ENCODE measurements around the gene ATP2A3.
"Not testable (repeated sequence)": the region's sequence is repeated elsewhere in the genome, so short reads cannot be mapped to it uniquely, and the experiment has no call there.

Gene ATP2A3

DNA sequence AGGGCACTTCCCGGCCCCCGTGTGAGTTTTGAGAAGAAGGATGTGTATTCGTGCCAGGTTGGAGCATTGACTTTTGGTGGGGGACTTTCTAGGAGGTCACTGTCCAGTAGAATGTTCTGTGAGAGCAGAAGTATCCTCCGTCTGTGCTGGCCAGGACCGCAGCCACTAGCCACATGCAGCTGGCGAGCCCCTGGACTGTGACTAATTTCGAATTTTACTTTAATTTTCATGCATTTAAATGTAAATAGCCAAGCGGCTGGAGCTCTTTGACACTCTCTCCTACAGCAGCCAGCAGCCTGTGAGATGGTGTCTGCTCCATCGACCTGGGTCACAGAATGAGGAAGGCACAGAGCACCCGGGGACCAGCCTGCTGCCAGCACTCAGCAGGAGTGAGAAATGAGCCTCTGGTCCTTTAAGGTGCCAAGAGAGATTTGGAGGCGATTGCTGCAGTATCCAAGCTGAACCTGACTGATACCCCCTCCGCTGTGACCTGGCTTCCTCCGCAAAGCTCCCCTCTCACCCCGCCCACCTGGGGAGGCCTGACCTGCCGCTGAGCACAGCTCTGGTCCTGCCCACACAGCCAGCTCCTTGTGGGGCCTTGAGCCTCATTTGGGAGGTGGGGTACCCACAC is 7.8 kb downstream of the ATP2A3 start:
- DNase-seq (ENCODE audit: low read depth, low spot score): no peak

DNA sequence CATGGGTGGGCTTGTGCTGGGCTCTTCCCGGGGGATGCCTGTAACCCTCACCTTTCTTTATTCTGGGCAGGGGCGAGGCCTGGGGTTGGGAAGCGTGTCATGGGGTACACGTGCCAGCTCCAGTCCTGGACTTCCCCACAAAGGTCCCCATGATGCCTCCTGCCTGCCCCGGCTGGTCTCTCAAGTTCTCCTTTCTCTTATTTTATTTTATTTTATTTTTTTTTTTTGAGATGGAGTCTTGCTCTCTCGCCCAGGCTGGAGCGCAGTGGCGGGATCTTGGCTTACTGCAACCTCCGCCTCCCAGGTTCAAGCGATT is 8.6 kb downstream of the ATP2A3 start:
- no peak for DNase-seq (ENCODE audit: low read depth, low spot score)

DNA sequence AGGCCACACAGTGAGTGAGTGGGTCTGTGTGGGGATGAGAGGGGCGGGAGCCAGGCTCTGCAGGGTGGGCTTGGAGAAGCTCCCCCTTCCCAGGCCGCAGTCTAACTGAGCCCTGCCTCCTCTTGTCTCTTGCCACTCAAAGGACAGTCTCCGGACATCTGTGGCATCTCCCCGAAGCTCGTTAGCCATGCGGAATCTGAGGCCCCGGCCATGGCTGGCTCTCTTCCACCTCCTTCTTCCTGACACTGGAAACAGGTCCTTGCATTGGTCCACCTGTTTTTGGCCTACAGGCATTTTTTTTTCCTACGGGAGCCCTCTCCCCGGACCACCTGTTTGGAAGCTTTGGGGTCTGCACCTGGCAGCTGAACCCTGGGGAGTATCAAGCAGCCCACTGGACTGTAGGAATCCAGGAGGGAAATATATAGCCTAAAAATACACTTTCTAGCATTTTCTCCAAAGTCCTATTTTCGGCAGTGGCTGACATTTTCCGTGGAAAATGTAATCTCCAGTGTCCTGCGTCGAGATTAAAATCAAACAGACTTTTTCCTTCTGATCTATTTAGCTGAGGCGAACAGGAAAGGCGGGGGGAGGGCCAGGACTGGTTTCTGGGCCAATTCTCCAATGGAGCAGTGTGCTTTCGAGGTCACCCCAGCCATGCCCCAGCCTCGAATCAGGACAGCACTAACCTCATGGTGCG is 9.1 kb downstream of the ATP2A3 start:
- DNase-seq (ENCODE audit: low read depth, low spot score): no peak

DNA sequence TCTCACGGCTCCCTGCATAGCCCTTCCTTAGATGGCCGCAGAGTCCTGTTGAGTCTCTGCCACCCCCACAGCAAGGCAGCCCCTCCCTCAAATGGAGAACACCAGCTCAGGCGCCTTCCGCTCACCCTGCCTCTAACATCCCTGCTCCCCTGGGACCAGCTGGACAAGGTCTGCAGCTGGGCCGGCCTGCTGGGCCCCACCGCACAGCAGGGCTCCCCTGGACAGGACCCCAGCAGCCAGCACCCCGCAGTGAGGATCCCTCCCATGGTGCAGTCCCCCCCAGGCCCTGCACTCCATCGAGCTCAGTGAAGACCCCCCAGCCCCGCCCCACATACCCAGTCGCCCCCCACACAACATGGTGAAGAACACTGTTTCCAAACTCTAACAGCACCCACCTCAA is 10.2 kb downstream of the ATP2A3 start:
- DNase-seq (ENCODE audit: low read depth, low spot score): no peak

DNA sequence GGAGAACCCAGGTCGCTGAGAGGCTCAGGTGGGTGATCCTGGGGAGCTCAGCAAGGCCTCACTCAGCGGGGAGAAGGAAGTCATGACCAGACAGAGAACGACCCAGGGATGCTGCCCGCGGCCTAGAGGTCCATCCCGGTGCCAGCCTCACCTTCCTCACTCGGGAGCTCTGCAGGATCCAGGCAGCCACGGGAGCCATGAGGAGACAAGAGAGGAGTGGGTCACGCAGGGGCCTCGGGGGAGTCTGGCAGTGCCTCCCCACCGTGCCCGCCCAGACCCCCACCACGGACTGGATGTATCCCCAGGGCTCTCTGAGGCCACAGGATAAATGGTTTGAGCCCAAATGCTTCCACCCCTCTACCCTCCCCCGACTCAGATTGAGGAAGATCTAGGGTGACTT is 10.7 kb downstream of the ATP2A3 start:
- no peak for DNase-seq (ENCODE audit: low read depth, low spot score)

DNA sequence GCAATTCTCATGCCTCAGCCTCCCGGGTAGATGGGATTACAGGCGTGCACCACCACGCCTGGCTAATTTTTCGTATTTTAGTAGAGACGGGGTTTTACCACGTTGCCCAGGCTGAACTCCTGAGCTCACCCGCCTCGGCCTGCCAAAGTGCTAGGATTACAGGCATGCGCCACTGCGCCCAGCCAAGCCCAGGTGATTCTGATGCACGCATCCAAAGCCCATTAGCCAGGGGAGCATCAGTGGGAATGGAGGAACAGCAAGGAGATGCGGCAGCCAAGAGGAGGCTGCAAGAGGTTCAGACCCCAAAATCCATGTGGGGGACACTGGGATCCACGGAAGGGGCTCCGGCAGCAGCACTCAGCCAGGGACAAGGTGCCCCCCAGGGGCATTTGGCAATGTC is 12.1 kb downstream of the ATP2A3 start:
- DNase-seq (ENCODE audit: low read depth, low spot score): no peak

DNA sequence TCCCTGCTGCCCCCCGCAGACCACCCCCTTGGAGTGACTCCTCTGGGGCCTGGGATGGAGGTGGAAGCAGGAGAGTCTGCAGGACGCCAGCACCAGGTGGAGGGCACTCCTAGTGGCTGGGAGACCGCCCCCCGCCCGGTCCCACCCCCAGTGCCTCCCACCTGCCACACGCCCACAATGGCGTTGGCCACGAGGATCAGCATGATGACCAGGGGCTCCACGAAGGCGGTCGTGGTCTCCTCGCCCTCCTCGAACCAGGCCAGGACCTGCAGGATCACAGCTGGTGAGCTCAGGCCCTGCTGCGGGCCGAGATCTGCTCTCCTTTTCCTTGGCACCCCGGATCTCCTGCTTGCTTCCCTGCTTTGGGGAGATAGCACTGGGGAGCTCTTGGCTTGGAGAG is 12.8 kb downstream of the ATP2A3 start:
- DNase-seq (ENCODE audit: low read depth, low spot score): no peak

DNA sequence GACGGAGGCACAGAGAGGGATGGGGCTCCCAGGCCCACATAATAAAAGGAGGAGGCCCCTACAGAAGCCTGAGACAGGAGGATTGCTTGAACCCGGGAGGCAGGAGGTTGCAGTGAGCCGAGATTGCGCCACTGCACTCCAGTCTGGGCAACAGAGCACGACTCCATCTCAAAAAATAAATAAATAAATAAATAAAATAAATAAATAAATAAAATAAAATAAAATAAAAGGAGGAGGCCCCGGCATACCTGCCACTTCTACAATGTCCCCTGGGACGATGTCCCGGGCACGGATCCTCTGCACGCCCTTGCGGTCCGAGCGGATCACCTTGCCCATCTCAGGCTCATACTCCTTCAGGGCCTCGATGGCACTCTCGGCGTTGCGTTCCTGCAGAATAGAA is 13.2 kb downstream of the ATP2A3 start:
- DNase-seq (ENCODE audit: low read depth, low spot score): no peak

DNA sequence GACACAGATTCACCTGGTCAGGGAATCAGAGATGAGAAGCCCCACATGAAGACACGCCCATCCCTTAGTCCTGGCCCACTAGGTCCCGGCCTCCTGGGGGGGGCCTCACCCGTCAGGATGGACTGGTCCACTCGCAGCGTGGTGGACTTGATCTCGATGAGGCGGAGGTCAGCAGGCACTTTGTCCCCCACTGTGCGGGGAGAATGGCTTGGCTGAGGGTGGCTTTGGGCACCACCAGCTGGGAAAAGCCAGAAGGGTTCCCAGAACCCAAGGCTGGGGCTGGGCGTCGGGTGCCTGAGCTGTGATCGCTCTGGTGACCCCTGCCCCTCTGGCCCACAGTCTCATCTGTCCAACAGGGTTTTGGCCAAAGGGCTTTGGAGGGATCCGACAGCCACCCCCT is 13.7 kb downstream of the ATP2A3 start:
- DNase-seq (ENCODE audit: low read depth, low spot score): no peak

DNA sequence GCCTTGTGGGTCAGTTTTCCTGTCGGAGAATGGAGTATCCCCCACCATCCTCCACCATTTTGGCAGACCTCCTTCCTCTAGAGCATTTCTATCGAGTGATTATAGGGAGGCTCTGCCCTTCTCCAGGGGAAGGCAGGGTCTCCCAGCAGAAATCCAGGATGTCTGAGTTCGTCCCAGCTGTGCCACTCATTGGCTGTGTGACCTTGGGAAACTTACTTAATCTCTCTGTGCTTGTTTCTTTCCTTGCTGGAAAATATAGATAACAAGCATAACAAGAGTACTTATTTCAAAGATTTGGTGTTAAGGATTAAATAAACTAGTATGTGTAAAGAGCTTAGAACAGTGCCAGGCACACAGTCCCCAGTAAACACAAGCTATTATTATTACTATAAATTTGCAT is 14.8 kb downstream of the ATP2A3 start:
- no peak for DNase-seq (ENCODE audit: low read depth, low spot score)

DNA sequence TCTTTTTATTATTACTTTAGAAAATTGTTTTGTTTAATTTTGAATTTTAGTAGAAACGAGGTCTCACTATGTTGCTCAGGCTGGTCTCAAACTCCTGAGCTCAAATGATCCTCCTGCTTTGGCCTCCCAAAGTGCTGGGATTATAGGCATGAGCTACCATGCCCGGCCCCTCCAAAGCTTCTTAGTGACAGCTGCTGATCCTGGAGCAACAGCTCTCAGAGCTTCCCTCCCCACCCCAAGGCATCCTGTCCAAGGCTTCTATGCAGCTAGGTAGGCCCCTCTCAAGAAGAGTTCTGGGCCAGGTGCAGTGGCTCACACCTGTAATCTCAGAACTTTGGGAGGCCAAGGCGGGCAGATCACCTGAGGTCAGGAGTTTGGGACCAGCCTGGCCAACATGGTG is 15.7 kb downstream of the ATP2A3 start:
- not testable (repeated sequence) for DNase-seq (ENCODE audit: low read depth, low spot score)

DNA sequence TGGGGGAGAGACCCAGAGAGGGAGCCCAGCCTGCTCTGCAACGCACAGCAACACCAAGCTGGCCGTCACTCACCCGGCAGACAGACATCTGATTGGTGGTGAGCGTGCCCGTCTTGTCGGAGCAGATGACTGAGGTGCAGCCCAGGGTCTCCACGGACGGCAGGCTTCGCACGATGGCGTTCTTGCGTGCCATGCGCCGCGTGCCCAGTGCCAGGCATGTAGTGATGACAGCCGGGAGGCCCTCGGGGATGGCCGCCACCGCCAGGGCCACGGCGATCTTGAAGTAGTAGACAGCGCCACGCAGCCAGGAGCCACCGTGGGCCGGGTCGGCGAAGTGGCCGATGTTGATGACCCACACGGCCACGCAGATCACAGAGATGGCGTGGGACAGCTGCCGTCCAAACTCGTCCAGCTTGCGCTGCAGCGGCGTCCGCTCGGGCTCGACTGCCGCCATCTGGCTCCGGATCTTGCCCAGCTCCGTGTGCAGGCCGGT is 16.9 kb downstream of the ATP2A3 start:
- no peak for DNase-seq (ENCODE audit: low read depth, low spot score)

DNA sequence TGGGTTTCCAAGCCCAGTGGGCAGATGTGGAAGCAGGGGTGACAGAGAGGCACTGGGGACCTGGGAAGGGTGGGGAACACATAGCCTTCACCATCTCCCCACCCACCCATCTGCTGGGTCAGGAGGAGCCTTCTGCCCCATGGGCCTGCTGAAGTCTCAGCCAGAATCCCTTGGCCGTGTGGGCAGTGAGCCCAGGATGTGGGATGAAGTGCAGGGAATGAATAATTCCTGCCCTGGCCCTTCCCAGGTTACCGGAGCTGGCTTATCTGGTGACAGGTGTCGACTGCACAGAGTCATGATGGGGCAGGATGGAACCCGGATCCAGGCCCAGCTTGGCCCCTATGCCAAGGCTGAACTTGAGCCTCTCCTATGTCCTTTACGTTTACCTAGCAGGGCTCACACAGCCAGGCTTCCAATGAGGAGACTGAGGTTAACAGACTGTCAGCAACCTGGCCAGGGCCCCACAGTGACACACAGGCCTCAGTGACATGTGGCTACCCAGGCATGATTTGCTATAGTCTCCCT is 17.5 kb downstream of the ATP2A3 start:
- DNase-seq (ENCODE audit: low read depth, low spot score): no peak

DNA sequence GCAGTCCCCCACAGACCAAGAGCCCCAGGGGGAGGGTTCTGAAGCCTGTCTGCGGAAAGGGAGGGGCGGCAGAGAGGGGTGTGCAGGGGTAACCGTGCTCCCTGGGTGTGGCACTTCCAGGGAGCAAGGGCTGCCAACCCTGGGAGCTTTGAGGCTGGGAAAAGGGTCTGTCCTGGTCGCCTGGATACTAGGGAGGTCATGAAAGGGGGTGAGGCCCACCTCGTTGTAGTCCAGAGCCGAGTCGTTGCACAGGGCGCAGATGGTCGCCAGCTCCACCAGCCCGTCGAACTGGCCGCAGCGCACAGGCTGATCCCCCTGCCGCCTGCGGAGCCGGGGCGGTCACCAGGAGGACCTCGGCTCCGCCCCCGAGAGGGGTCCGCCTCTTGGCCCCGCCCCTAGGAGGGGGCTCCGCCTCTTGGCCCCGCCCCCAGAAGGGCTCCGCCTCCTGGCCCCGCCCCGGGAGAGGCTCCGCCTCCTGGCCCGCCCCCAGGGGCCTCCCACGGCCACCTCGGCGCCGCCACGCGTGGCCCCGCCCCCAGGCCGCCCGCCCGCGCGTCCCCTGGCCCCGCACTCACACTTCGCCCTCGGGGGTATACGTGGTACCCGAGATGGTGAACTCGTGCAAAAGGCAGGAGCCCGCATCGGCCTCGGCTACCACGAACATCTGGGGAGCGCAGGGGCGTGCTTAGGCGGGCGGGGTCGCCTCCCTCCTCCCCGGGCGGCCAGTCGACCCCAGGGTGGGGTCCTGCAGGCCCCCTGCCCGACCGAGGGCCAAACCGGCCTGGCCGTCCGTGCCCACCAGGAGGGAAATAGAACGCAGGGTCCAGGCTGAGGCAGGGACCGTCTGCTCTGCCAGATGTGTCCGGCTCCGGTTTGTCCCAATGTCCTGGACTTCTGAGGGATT is 19.5 kb downstream of the ATP2A3 start:
- no peak for DNase-seq (ENCODE audit: low read depth, low spot score)

DNA sequence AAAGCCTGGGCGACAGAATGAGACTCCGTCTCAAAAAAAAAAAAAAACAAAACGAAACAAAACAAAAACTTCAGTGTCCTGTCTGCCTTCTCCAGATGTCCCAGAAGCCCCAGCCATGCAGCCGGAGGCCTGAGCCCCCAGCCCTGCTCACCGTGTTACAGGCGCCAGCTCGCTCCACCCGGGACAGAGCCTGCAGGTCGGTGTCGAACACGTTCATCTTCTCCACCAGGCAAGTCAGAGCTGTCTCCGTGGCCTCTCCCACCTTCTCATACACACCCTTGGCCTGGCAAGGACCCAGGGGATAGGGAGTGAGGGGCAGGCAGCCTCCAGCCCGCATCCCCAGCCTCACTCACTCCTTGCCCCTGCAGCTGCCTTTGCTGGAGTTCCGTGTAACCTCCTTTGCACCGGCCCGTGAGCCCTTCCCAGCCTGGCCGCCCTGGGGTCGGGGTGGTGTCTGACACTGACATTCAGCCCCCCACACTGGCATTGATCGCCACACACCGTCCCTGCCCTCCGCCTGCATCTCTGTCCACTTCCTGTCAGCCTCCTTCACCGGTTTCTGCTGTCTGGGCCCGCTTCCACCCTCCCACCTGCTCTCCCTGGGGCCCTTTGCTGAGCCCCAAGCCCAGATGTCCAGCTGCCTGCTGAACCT is 20.9 kb downstream of the ATP2A3 start:
- no peak for DNase-seq (ENCODE audit: low read depth, low spot score)

DNA sequence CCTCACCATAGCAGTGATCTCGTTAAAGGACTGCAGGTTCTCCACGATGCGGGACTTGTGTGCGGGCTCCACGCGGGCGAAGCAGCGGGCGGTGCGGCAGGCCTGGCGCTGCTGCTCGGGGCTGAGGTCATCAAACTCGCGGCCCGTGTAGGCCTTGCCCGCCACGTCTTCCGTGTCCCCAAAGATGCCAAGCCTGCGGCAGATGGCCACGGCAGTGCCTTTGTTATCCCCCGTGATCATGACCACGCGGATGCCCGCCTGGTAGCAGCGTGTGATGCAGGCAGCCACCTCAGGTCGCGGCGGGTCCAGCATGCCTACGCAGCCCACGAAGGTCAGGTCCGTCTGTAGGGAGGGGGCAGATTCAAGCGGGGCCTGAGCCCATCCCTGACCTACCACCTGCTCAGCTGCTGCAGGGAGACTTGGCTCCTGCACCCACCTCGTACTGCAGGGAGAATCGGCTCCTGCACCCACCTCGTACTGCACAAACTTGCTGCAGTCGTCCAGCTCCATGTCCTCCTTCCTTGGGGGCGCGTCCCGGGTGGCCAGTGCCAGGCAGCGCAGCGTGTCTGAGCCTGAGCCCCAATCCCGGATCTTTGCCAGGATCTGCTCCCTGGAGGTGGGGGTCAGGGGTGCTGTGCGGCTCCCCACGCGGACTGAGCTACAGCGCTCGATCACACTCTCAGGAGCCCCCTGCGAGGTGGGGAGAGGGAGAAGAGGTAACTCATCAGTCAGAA is 23.1 kb downstream of the ATP2A3 start:
- DNase-seq (ENCODE audit: low read depth, low spot score): no peak

DNA sequence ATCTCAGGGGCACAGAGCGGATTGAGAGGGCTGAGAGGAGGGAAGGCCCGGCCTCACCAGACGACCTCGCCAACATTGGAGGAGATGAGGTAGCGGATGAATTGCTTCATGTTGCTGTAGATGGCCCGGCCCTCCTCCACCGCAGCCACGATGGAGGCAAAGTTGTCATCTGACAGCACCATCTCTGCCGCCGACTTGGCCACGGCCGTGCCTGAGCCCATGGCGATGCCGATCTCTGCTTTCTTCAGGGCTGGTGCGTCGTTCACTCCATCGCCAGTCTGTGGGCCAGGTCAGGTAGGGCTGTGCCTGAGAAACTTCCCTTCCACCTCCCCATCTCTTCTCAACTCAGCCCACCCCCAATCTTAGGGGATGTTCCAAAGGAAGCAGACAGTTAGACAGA is 26.9 kb downstream of the ATP2A3 start:
- no peak for DNase-seq (ENCODE audit: low read depth, low spot score)

DNA sequence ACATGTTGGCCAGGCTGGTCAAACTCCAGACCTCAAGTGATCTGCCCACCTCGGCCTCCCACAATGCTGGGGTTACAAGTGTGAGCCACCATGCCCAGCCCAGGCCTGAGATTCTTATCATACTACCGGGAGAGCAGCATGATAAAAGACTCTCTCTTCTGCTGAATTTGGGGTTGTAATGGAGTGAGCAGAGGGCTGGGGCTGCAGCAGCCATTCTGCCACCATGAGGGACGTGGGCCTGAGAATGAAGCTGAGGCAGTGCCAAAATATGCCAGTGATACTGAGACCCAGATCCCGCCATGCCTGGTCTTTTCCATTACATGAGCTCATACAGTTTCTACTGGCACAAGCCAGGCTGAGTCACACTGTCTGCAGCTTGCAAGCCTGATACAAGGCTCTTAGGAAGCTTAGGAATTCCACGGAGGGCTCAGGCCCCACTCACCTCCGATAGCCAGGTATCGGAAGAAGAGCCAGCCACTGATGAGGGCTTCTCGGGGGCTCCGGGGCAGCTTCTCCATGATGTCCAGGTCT is 28.3 kb downstream of the ATP2A3 start:
- no peak for DNase-seq (ENCODE audit: low read depth, low spot score)

DNA sequence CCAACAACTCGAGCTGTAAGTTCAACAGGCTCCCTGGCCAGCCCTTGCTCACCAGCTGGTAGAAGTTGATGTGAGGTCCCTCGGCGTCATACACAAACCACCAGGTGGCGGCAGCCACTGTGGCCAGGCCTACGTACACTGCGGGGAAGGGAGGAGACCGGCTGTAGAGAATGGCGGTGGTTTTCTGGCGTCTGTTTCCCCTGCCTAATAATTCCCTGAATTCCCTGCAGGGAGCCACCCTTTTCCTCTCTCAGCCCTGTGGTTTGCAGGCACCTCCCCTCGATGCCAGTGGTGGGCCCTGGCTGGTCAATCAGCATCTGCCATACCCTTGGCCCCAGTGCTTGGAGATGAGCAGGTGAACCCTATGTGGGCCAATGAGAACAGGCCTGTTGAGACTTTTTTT is 29.1 kb downstream of the ATP2A3 start:
- DNase-seq (ENCODE audit: low read depth, low spot score): no peak

DNA sequence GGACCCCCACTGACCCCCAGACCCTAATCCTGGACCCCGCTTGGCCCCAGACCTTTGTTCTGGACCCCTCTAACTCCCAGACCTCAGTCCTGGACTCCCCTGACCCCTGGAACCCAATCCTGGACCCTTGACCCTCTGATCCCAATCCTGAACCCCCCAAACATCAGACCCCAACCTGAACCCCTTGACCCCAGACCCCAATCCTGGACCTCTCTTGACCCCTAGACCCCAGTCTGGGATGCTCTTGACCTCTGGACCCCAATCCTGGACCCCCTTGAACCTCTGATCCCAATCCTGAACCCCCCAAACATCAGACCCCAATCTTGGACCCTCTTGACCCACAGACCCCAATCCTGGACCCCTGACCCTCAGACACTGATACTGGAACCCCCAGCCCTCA is 34.5 kb downstream of the ATP2A3 start:
- no peak for DNase-seq (ENCODE audit: low read depth, low spot score)

DNA sequence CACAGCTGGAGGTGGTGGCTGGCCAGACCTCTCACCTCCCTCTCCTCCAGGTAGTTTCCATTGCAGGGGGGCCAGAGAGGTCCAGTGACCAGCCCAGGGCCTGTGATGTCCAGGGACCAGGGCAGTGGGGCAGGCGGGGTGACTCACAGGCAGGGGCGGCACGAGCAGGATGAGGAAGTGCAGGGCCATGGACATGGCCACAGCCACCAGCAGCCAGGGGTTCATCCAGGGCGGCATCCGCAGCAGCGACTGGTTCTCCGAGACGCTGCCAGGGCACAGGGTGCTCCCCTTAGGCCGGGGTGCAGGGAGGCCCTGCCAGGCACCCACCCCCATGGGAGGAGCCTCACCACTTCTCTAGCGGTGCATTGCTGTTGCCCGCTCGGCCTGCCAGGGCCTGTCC is 35.1 kb downstream of the ATP2A3 start:
- DNase-seq (ENCODE audit: low read depth, low spot score): no peak
